OCI-LY1 (cell line): ENCODE measurements around the gene PKNOX2.

Experiments used
- H2AFZ ChIP-seq: fragments of 200-600 bp; sonication (generic), shearing (Covaris generic); 2 replicates; pipeline ENCODE4 v1.6.0; 2014; ENCODE audit warnings: antibody characterized with exemption, mild to moderate bottlenecking, low read length
- H3F3A ChIP-seq: fragments of 200-600 bp; sonication (generic), shearing (Covaris generic); 2 replicates; pipeline ENCODE4 v1.6.0; 2014; ENCODE audit warnings: mild to moderate bottlenecking, antibody characterized with exemption, low read length, moderate library complexity; ENCODE audit not compliant: insufficient read depth
- H3K27ac ChIP-seq: fragments of 200-600 bp; sonication (generic); 2 replicates; pipeline ENCODE4 v1.5.1; 2014; ENCODE audit warnings: low read length, mixed run types, mild to moderate bottlenecking, low read depth; ENCODE audit not compliant: poor library complexity, severe bottlenecking
- H3K27me3 ChIP-seq: fragments of 200-600 bp; sonication (generic); 2 replicates; pipeline ENCODE4 v1.6.0; 2014; ENCODE audit warnings: antibody characterized with exemption, mild to moderate bottlenecking, low read length, moderate library complexity; ENCODE audit not compliant: insufficient read depth
- H3K36me3 ChIP-seq: fragments of 200-600 bp; sonication (generic); 2 replicates; pipeline ENCODE4 v1.6.1; 2014; ENCODE audit warnings: mild to moderate bottlenecking, antibody characterized with exemption, low read length, moderate library complexity, mixed read lengths; ENCODE audit not compliant: insufficient read depth
- H3K4me1 ChIP-seq: fragments of 200-600 bp; sonication (generic); 2 replicates; pipeline ENCODE4 v1.5.1; 2014; ENCODE audit warnings: mild to moderate bottlenecking, low read length, moderate library complexity; ENCODE audit not compliant: insufficient read depth, severe bottlenecking
- H3K4me2 ChIP-seq: fragments of 200-600 bp; sonication (generic), shearing (Covaris generic); 2 replicates; pipeline ENCODE4 v1.6.1; 2014; ENCODE audit warnings: low read length
- H3K4me3 ChIP-seq: fragments of 200-600 bp; sonication (generic); 2 replicates; pipeline ENCODE4 v1.5.1; 2014; ENCODE audit warnings: low read length, low read depth, mild to moderate bottlenecking, mixed read lengths; ENCODE audit not compliant: poor library complexity, severe bottlenecking
- H3K79me2 ChIP-seq: fragments of 200-600 bp; shearing (Covaris generic); 2 replicates; pipeline ENCODE4 v1.6.1; 2016; ENCODE audit warnings: mixed run types, low read length, mixed read lengths; ENCODE audit not compliant: insufficient read depth
- H3K9ac ChIP-seq: fragments of 200-600 bp; sonication (generic), shearing (Covaris generic); 2 replicates; pipeline ENCODE4 v1.6.1; 2014; ENCODE audit warnings: mild to moderate bottlenecking, low read length, mixed read lengths
- H3K9me2 ChIP-seq: fragments of 200-600 bp; sonication (generic), shearing (Covaris generic); 2 replicates; pipeline ENCODE4 v1.6.1; 2014; ENCODE audit warnings: low read depth, mild to moderate bottlenecking, low read length, mixed read lengths
- H3K9me3 ChIP-seq: fragments of 200-600 bp; shearing (Covaris generic); 2 replicates; pipeline ENCODE4 v1.6.1; 2014; ENCODE audit warnings: low read length, mixed read lengths
- H4K20me1 ChIP-seq: fragments of 200-600 bp; sonication (generic), shearing (Covaris generic); 2 replicates; pipeline ENCODE4 v1.6.0; 2016; ENCODE audit warnings: mild to moderate bottlenecking, low read length; ENCODE audit not compliant: insufficient read depth
- EZH2 ChIP-seq: fragments of 200-600 bp; sonication (generic), shearing (Covaris generic); IDR thresholded peaks from 2 replicates; pipeline ENCODE4 v1.8.0; 2017; ENCODE audit warnings: borderline replicate concordance, mixed run types, mild to moderate bottlenecking, antibody characterized with exemption, low read length, moderate library complexity, mixed read lengths
- TF ChIP-seq, protein P1 (sequence below): fragments of 200-600 bp; sonication (generic), shearing (Covaris generic); IDR thresholded peaks from 2 replicates; pipeline ENCODE4 v1.5.1; 2017; ENCODE audit warnings: mild to moderate bottlenecking, antibody characterized with exemption, low read length, moderate library complexity, mixed read lengths

PKNOX2 gene

DNA sequence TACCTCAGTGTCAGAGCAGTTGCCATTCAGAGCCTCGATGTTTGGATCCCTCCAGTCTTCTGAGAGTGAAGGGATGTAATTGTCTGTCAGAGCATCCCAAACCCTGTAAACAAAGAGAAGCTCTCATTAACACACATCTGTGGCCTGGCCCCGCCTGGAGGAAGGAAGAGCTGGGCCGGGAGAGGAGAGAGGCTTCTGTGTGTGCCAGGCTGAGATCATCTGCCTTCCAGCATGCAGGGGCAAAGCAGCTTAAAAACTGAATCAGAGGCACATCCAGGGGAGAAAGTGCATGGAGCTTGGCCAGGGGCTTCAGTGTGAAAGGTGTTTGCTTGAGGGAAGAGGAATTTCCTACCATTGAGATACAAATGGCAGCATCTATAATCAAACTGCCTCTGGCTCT is 317.0 kb downstream of the PKNOX2 start:
- H3K79me2 ChIP-seq: no peaks in the 10 kb centered on the region
- H3K27ac ChIP-seq: no peak overlapping the region
- H3K4me2 ChIP-seq: no peak overlapping the region
- H3K4me1 ChIP-seq: no peaks in the 10 kb centered on the region
- H3K36me3 ChIP-seq: no peaks in the 10 kb centered on the region
- H3K9me2 ChIP-seq: no peaks in the 10 kb centered on the region
- H3K9me3 ChIP-seq: no peaks in the 10 kb centered on the region
- no peak overlapping the region for H3K4me3 ChIP-seq
- H2AFZ ChIP-seq: no peak overlapping the region
- TF ChIP-seq EZH2: no peak
- TF ChIP-seq, protein P1, sequence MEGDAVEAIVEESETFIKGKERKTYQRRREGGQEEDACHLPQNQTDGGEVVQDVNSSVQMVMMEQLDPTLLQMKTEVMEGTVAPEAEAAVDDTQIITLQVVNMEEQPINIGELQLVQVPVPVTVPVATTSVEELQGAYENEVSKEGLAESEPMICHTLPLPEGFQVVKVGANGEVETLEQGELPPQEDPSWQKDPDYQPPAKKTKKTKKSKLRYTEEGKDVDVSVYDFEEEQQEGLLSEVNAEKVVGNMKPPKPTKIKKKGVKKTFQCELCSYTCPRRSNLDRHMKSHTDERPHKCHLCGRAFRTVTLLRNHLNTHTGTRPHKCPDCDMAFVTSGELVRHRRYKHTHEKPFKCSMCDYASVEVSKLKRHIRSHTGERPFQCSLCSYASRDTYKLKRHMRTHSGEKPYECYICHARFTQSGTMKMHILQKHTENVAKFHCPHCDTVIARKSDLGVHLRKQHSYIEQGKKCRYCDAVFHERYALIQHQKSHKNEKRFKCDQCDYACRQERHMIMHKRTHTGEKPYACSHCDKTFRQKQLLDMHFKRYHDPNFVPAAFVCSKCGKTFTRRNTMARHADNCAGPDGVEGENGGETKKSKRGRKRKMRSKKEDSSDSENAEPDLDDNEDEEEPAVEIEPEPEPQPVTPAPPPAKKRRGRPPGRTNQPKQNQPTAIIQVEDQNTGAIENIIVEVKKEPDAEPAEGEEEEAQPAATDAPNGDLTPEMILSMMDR: no peak
- H3K9ac ChIP-seq: no peak overlapping the region
- no peaks in the 10 kb centered on the region for H3F3A ChIP-seq
- H3K27me3 ChIP-seq: no peaks in the 10 kb centered on the region
- H4K20me1 ChIP-seq: no peaks in the 10 kb centered on the region
